ENCODE measurements around the gene COL20A1.

DNA sequence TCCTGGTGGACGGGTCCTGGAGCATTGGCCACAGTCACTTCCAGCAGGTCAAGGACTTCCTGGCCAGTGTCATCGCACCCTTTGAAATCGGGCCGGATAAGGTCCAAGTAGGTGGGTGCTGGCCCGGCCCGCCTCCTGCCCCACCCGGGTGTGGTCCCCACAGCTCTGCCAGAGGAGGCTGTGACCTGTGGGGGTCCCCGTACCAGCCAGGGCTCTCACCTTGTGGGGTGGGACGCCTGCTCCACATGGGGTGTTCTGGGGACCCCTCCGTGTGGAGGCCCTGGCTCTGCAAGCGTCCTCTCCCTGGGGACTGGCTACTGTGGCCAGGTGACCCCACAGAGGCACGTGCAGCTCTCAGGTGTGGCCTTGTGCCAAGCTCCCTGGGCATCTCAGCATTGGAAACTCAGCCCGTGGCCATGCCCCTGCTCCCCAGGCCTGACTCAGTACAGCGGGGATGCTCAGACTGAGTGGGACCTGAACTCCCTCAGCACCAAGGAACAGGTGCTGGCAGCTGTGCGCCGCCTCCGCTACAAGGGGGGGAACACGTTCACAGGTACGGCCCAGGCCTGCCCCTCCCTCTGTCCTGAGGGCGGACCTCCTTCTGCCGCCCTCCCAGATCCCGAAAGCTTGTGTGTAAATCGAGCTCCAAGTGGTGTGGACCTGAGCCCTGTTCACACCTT lies 14.7 kb downstream of the COL20A1 start:
- TF ChIP-seq POLR2A (IDR thresholded peaks at IDR 0.05) (no peak), CTCF (IDR thresholded peaks at IDR 0.05 in 8 of 11, conservative IDR thresholded peaks at IDR 0.05 in 3 of 11) (no peak), POLR2AphosphoS5 (IDR thresholded peaks at IDR 0.05) (no peak)

Data from spleen (tissue), 7 donors.